ENCODE data around the gene PPP1R7.
A peak's percentile ranks its signal among the peaks of the same experiment; 100 is the strongest.

The PPP1R7 gene

DNA sequence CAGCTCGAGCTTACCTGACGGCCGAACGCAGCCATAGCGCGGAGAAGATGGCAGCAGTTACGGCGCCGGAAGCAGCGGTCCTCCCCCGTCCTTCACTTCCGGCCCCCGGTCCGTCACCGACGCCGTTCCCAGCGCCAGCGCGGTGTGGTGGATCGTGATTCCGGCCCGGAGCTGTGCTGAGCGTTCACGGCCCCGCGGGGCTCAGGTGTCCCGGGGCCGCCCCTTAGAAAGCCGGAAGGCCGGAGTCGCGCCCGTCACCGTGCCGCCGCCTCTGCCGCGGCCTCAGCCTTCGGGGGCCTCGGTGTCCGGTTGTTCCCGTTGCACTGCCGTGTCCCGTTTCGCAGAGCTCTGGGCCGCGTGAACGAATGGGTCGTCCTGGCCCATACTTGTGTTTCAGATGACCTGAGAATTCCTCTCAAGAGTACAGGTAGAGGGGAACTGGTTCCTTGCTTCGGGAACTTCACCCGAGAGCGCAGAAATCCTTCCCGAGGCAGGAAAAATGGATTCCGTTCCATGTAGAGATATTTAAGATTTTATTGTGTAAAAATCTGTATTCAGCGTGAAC is 47.9 kb upstream of the PPP1R7 start, which contains the start of gene MTERF4 (continued):
- TF ChIP-seq, protein P1, sequence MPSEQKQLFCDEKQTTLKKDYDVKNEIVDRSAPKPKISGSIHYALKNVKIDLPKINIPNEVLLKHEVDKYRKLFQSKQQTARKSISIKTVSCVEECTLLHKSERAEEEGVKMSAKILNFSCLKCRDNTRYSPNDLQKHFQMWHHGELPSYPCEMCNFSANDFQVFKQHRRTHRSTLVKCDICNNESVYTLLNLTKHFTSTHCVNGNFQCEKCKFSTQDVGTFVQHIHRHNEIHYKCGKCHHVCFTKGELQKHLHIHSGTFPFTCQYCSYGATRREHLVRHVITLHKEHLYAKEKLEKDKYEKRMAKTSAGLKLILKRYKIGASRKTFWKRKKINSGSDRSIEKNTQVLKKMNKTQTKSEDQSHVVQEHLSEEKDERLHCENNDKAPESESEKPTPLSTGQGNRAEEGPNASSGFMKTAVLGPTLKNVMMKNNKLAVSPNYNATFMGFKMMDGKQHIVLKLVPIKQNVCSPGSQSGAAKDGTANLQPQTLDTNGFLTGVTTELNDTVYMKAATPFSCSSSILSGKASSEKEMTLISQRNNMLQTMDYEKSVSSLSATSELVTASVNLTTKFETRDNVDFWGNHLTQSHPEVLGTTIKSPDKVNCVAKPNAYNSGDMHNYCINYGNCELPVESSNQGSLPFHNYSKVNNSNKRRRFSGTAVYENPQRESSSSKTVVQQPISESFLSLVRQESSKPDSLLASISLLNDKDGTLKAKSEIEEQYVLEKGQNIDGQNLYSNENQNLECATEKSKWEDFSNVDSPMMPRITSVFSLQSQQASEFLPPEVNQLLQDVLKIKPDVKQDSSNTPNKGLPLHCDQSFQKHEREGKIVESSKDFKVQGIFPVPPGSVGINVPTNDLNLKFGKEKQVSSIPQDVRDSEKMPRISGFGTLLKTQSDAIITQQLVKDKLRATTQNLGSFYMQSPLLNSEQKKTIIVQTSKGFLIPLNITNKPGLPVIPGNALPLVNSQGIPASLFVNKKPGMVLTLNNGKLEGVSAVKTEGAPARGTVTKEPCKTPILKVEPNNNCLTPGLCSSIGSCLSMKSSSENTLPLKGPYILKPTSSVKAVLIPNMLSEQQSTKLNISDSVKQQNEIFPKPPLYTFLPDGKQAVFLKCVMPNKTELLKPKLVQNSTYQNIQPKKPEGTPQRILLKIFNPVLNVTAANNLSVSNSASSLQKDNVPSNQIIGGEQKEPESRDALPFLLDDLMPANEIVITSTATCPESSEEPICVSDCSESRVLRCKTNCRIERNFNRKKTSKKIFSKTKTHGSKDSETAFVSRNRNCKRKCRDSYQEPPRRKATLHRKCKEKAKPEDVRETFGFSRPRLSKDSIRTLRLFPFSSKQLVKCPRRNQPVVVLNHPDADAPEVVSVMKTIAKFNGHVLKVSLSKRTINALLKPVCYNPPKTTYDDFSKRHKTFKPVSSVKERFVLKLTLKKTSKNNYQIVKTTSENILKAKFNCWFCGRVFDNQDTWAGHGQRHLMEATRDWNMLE (tag by site-specific recombination; conservative IDR thresholded peaks at IDR 0.05; ENCODE audit: low read depth) = peak; percentile 66
- TF ChIP-seq ZSCAN30 (tag by site-specific recombination; IDR thresholded peaks at IDR 0.05) (peak; percentile 94), ZXDB (tag by site-specific recombination; IDR thresholded peaks at IDR 0.05) (peak; percentile 97), ZBTB48 (tag by site-specific recombination; IDR thresholded peaks at IDR 0.05) (peak; percentile 42; the same call in 1 of the 2 replicates), ZNF112 (tag by site-specific recombination; IDR thresholded peaks at IDR 0.05) (no peak), REPIN1 (tag by site-specific recombination; IDR thresholded peaks at IDR 0.05; ENCODE audit: low read depth) (peak; percentile 94; the same call in 1 of the 2 replicates), ZNF266 (tag by site-specific recombination; IDR thresholded peaks at IDR 0.05; ENCODE audit: low read depth) (0 out of 2 replicates have a peak, but pooled peaks have one; percentile 3), KLF16 (tag by site-specific recombination; IDR thresholded peaks at IDR 0.05) (peak; percentile 98), ZNF37A (tag by site-specific recombination; IDR thresholded peaks at IDR 0.05) (no peak), ZNF311 (tag by site-specific recombination; IDR thresholded peaks at IDR 0.05; ENCODE audit: borderline replicate concordance) (no peak), SP2 (tag by site-specific recombination; IDR thresholded peaks at IDR 0.05) (peak; percentile 78), ZNF433 (tag by site-specific recombination; IDR thresholded peaks at IDR 0.05; ENCODE audit: low read depth) (no peak), ZNF354C (tag by site-specific recombination; IDR thresholded peaks at IDR 0.05; ENCODE audit: borderline replicate concordance, low read depth) (no peak), HOXC10 (CRISPR knock-in tag; IDR thresholded peaks at IDR 0.05) (peak; percentile 89; the same call in 1 of the 2 replicates), ZNF2 (tag by site-specific recombination; IDR thresholded peaks at IDR 0.05) (peak; percentile 93), MZF1 (tag by site-specific recombination; IDR thresholded peaks at IDR 0.05; ENCODE audit: borderline replicate concordance) (0 out of 2 replicates have a peak, but pooled peaks have one; percentile 43), ZNF423 (tag by site-specific recombination; IDR thresholded peaks at IDR 0.05) (no peak), ZFP41 (tag by site-specific recombination; IDR thresholded peaks at IDR 0.05; ENCODE audit: borderline replicate concordance) (peak; percentile 69; the same call in 1 of the 2 replicates)
- TF ChIP-seq, protein P2, sequence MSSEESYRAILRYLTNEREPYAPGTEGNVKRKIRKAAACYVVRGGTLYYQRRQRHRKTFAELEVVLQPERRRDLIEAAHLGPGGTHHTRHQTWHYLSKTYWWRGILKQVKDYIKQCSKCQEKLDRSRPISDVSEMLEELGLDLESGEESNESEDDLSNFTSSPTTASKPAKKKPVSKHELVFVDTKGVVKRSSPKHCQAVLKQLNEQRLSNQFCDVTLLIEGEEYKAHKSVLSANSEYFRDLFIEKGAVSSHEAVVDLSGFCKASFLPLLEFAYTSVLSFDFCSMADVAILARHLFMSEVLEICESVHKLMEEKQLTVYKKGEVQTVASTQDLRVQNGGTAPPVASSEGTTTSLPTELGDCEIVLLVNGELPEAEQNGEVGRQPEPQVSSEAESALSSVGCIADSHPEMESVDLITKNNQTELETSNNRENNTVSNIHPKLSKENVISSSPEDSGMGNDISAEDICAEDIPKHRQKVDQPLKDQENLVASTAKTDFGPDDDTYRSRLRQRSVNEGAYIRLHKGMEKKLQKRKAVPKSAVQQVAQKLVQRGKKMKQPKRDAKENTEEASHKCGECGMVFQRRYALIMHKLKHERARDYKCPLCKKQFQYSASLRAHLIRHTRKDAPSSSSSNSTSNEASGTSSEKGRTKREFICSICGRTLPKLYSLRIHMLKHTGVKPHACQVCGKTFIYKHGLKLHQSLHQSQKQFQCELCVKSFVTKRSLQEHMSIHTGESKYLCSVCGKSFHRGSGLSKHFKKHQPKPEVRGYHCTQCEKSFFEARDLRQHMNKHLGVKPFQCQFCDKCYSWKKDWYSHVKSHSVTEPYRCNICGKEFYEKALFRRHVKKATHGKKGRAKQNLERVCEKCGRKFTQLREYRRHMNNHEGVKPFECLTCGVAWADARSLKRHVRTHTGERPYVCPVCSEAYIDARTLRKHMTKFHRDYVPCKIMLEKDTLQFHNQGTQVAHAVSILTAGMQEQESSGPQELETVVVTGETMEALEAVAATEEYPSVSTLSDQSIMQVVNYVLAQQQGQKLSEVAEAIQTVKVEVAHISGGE (tag by site-specific recombination; conservative IDR thresholded peaks at IDR 0.05; ENCODE audit: low read depth) = peak; percentile 99
- TF ChIP-seq, protein P3, sequence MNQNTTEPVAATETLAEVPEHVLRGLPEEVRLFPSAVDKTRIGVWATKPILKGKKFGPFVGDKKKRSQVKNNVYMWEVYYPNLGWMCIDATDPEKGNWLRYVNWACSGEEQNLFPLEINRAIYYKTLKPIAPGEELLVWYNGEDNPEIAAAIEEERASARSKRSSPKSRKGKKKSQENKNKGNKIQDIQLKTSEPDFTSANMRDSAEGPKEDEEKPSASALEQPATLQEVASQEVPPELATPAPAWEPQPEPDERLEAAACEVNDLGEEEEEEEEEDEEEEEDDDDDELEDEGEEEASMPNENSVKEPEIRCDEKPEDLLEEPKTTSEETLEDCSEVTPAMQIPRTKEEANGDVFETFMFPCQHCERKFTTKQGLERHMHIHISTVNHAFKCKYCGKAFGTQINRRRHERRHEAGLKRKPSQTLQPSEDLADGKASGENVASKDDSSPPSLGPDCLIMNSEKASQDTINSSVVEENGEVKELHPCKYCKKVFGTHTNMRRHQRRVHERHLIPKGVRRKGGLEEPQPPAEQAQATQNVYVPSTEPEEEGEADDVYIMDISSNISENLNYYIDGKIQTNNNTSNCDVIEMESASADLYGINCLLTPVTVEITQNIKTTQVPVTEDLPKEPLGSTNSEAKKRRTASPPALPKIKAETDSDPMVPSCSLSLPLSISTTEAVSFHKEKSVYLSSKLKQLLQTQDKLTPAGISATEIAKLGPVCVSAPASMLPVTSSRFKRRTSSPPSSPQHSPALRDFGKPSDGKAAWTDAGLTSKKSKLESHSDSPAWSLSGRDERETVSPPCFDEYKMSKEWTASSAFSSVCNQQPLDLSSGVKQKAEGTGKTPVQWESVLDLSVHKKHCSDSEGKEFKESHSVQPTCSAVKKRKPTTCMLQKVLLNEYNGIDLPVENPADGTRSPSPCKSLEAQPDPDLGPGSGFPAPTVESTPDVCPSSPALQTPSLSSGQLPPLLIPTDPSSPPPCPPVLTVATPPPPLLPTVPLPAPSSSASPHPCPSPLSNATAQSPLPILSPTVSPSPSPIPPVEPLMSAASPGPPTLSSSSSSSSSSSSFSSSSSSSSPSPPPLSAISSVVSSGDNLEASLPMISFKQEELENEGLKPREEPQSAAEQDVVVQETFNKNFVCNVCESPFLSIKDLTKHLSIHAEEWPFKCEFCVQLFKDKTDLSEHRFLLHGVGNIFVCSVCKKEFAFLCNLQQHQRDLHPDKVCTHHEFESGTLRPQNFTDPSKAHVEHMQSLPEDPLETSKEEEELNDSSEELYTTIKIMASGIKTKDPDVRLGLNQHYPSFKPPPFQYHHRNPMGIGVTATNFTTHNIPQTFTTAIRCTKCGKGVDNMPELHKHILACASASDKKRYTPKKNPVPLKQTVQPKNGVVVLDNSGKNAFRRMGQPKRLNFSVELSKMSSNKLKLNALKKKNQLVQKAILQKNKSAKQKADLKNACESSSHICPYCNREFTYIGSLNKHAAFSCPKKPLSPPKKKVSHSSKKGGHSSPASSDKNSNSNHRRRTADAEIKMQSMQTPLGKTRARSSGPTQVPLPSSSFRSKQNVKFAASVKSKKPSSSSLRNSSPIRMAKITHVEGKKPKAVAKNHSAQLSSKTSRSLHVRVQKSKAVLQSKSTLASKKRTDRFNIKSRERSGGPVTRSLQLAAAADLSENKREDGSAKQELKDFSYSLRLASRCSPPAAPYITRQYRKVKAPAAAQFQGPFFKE (tag by site-specific recombination; IDR thresholded peaks at IDR 0.05; ENCODE audit: borderline replicate concordance) = no peak
- TF ChIP-seq, protein P4, sequence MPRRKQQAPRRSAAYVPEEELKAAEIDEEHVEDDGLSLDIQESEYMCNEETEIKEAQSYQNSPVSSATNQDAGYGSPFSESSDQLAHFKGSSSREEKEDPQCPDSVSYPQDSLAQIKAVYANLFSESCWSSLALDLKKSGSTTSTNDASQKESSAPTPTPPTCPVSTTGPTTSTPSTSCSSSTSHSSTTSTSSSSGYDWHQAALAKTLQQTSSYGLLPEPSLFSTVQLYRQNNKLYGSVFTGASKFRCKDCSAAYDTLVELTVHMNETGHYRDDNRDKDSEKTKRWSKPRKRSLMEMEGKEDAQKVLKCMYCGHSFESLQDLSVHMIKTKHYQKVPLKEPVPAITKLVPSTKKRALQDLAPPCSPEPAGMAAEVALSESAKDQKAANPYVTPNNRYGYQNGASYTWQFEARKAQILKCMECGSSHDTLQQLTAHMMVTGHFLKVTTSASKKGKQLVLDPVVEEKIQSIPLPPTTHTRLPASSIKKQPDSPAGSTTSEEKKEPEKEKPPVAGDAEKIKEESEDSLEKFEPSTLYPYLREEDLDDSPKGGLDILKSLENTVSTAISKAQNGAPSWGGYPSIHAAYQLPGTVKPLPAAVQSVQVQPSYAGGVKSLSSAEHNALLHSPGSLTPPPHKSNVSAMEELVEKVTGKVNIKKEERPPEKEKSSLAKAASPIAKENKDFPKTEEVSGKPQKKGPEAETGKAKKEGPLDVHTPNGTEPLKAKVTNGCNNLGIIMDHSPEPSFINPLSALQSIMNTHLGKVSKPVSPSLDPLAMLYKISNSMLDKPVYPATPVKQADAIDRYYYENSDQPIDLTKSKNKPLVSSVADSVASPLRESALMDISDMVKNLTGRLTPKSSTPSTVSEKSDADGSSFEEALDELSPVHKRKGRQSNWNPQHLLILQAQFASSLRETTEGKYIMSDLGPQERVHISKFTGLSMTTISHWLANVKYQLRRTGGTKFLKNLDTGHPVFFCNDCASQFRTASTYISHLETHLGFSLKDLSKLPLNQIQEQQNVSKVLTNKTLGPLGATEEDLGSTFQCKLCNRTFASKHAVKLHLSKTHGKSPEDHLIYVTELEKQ (tag by site-specific recombination; IDR thresholded peaks at IDR 0.05; ENCODE audit: borderline replicate concordance) = peak; percentile 29; the same call in 1 of the 2 replicates
